NB4 (cell line): ENCODE data around the gene EMX1.

Experiments
- MYC ChIP-seq: IDR thresholded peaks from 2 replicates; pipeline ENCODE4 v1.6.1; 2011; ENCODE audit warnings: low read depth, low read length
- POLR2A ChIP-seq: IDR thresholded peaks from 2 replicates; pipeline ENCODE4 v1.6.1; 2011; ENCODE audit warnings: mild to moderate bottlenecking; ENCODE audit not compliant: insufficient read length; ENCODE audit errors: extremely low read depth
- TF ChIP-seq, protein P1 (sequence below): IDR thresholded peaks from one replicate; pipeline ENCODE4 v1.5.1; 2012; ENCODE audit warnings: low read depth, low read length
- TF ChIP-seq, protein P2 (sequence below): IDR thresholded peaks from 2 replicates; pipeline ENCODE4 v1.6.1; 2011; ENCODE audit warnings: low read depth, low read length

DNA sequence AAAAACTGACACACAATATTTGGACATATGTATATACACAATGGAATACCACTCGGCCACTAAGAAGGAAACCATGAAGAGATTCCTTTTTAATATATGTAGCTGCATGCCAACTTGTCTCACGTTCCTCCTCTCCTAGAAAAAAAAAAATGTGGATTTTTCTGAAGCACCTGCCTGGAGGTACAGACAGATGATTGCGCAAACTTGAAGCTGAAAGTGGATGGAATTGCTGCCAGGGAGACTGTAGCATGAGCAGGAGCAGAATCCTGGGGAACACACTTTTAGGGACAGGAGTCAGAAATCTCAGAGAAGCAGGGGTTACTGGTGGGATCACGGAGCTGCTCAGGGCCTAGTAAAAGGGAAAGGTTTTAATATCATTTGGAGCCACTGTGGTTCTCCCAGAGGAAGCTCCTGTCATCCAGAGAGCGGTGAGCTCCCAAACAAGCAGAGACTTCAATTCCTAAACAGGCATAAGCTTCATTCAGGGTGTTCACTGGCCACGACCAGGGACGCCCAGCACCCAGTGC lies 30.8 kb upstream of the EMX1 start:
- TF ChIP-seq, protein P1, sequence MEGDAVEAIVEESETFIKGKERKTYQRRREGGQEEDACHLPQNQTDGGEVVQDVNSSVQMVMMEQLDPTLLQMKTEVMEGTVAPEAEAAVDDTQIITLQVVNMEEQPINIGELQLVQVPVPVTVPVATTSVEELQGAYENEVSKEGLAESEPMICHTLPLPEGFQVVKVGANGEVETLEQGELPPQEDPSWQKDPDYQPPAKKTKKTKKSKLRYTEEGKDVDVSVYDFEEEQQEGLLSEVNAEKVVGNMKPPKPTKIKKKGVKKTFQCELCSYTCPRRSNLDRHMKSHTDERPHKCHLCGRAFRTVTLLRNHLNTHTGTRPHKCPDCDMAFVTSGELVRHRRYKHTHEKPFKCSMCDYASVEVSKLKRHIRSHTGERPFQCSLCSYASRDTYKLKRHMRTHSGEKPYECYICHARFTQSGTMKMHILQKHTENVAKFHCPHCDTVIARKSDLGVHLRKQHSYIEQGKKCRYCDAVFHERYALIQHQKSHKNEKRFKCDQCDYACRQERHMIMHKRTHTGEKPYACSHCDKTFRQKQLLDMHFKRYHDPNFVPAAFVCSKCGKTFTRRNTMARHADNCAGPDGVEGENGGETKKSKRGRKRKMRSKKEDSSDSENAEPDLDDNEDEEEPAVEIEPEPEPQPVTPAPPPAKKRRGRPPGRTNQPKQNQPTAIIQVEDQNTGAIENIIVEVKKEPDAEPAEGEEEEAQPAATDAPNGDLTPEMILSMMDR, result no peak
- TF ChIP-seq POLR2A (no peak), MYC (no peak)
- TF ChIP-seq, protein P2, sequence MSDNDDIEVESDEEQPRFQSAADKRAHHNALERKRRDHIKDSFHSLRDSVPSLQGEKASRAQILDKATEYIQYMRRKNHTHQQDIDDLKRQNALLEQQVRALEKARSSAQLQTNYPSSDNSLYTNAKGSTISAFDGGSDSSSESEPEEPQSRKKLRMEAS, result no peak
